ENCODE results near the gene LCN12. TPM values are rescaled to one million over a fixed set of nuclear protein-coding genes. Genes with fewer than 3 reads are reported as not detected.

LCN12 gene
- total RNA-seq, 1 donor from 2014 or later = 20.7 TPM

- intact Hi-C loops (cut with DNase I) = no loop called here
- DNase-seq (ENCODE audit: low spot score) = no peak
Measured at GRCh38 chr9:136925414-136926153, 26.5 kb upstream of the LCN12 start.

DNA sequence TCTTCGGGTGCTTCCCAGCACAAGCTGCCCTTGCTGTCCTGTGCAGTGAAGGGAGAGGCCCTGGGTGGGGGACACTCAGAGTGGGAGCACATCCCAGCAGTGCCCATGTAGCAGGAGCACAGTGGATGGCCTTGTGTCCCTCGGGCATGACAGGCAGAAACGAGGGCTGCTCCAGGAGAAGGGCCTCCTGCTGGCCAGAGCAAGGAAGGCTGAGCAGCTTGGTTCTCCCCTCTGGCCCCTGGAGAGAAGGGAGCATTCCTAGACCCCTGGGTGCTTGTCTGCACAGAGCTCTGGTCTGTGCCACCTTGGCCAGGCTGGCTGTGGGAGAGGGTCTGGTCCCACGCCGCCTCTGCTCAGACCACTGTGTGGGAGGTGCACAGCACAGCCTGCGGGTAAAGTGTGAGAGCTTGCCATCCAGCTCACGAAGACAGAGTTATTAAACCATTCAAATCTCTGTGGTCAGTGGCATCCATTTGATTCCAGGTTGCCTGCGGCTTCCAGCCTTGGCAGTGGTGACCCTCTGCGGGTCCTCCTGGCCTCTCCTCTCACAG lies 25.8 kb upstream of the LCN12 start:
- DNase-seq (ENCODE audit: low spot score) = no peak
- intact Hi-C loops (cut with DNase I) = no loop called here

GRCh38 chr9:136926749-136927148 lies 25.3 kb upstream of the LCN12 start:
- intact Hi-C loops (cut with DNase I) = no loop called here
- no peak for DNase-seq (ENCODE audit: low spot score)

DNA sequence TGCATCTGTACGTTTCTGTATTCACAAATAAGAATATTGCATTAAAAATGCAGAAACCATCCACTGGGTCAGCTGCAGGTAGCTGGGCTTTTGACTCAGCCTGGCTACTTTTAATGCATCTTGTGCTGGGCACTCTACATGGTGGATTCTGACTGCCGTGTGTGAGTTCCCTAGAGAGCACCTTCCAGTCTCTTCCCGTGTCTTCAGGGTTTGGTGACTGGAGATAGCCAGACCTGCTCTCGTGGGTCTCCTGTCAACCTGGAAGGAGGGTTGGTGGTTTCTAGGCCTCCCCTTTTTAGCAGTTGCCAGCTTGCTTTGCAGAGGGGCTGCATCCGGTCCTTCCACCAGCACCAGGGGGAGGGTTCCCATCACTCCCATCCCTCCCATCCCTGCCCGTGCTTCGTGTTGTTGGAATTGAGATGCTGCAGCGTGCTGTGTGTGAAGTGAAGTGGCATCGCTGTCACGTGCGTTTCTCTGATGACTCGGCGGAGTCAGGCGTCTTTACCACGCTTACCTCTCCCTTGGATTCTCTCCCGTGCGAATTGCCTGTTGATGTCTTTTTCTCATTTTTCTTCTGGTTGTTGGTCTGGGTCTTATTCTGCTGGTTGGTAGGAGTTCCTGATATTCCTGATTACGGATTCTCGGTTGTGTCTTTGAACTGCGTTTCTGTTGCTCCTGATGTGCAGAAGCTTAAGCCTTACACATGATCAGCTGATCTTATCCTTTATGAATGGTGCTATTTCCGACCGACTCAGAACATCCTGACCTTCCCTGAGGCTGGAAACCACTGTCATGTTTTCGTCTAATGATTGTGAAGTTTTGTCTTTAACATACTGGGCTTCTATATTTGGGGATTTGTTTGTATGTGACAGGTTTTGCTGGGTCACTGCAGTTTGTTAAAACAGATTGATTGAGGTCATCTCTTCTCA lies 24.5 kb upstream of the LCN12 start:
- intact Hi-C loops (cut with DNase I) = loop anchor here (1.0 kb wide), 1 partner anchor 13 kb away; no protein-coding TSS in a partner anchor
- DNase-seq (ENCODE audit: low spot score) = no peak

DNA sequence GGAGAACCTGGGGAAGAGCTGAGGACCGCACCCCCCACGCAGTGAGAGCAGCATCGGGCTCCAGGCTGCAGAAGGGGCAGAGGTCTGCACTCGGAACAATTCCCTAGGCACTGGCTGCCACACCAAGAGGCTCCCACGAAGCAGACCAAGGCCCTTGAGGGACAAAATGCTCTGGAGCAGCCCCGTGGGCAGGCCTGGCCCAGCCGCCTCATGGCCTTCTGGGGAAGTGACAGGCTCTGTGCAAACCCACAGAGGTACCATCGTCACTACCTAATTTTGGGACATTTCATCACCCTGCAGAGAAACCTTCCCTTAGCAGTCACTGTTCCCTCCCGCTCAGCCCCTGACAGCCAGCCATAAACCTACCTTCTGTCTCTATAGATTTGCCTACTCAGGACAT lies 23.5 kb upstream of the LCN12 start:
- no peak for DNase-seq (ENCODE audit: low spot score)
- intact Hi-C loops (cut with DNase I) = loop anchor here (1.0 kb wide), 1 partner anchor 12 kb away; no protein-coding TSS in a partner anchor

DNA sequence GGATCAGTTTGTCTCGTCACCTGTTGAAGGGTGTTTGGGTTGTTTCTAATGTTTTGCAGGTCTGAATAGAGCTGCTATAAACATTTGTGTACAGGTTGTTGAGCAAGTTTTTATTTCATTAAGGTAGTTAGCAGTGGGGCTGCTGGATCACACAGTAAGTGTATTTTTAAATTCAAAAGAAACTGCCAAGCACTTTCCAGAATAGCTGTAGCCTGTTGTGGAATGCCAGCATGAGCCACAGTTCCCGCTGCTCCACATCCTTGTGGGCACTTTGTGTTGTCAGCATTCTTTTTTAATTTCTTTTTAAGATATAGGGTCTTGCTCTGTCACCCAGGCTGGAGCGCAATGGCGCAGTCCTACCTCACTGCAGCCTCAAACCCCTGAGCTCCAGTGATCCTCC lies 22.1 kb upstream of the LCN12 start:
- DNase-seq (ENCODE audit: low spot score) = no peak
- intact Hi-C loops (cut with DNase I) = no loop called here

GRCh38 chr9:136931611-136932130 lies 20.4 kb upstream of the LCN12 start:
- intact Hi-C loops (cut with DNase I) = no loop called here
- no peak for DNase-seq (ENCODE audit: low spot score)

DNA sequence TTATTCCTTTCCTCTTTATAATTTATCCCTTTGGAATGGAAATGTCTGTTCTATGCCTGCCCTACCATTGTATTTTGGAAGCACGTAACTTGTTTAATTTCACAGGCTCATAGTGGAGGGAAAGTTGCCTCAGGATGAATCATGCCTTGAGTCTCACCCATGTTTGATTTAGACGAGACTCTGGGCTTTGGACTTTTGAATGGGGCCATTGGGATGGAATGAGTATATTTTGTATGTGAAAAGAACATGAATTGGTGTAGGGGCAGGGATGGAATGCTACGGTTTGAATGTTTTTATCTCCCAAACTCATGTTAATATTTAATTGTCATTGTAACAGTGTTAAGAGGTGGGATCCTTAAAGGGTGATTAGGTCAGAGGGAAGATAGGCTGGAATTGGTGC lies 17.8 kb upstream of the LCN12 start:
- DNase-seq (ENCODE audit: low spot score) = no peak
- intact Hi-C loops (cut with DNase I) = no loop called here

- intact Hi-C loops (cut with DNase I) = no loop called here
- no peak for DNase-seq (ENCODE audit: low spot score)
Measured at GRCh38 chr9:136935651-136936050, 16.4 kb upstream of the LCN12 start.

DNA sequence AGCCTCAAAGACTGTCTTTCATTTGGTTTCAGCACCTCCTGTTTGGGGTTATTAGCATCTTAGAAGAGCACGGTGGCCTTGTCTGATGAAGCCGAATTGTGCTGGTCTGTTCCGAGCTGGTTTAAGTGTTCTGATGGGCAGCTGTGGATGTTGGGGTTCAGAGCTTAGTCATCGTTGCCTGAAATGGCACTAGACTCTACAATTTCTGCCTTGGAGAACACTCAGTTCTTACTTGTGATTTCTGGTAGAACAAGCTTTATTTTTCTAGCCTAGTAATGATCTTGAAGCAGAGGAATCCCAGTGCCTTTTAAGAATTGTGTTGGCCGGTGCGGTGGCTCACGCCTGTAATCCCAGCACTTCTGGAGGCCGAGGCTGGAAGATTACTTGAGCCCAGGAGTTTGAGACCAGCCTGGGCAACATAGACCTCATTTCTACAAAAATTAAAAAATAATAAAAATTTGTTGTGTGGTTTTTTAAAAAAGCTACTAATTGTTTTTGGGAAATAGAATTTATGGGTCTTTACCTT lies 15.4 kb upstream of the LCN12 start:
- DNase-seq (ENCODE audit: low spot score) = no peak
- intact Hi-C loops (cut with DNase I) = no loop called here

- intact Hi-C loops (cut with DNase I) = no loop called here
- no peak for DNase-seq (ENCODE audit: low spot score)
Measured at GRCh38 chr9:136937186-136938001, 14.7 kb upstream of the LCN12 start.

GRCh38 chr9:136939431-136939995 lies 12.6 kb upstream of the LCN12 start:
- DNase-seq (ENCODE audit: low spot score) = no peak

GRCh38 chr9:136939996-136940525 lies 12.0 kb upstream of the LCN12 start:
- peak; percentile 88 for DNase-seq (ENCODE audit: low spot score)
- intact Hi-C loops (cut with DNase I) = loop anchor here (1.0 to 5.0 kb wide), 3 partner anchors 12 to 91 kb away; partner anchors contain the start of genes PHPT1 and TRAF2

More at GRCh38 chr9:136939431-136939995, 12.6 kb upstream of the LCN12 start:
- intact Hi-C loops (cut with DNase I) = no loop called here

DNA sequence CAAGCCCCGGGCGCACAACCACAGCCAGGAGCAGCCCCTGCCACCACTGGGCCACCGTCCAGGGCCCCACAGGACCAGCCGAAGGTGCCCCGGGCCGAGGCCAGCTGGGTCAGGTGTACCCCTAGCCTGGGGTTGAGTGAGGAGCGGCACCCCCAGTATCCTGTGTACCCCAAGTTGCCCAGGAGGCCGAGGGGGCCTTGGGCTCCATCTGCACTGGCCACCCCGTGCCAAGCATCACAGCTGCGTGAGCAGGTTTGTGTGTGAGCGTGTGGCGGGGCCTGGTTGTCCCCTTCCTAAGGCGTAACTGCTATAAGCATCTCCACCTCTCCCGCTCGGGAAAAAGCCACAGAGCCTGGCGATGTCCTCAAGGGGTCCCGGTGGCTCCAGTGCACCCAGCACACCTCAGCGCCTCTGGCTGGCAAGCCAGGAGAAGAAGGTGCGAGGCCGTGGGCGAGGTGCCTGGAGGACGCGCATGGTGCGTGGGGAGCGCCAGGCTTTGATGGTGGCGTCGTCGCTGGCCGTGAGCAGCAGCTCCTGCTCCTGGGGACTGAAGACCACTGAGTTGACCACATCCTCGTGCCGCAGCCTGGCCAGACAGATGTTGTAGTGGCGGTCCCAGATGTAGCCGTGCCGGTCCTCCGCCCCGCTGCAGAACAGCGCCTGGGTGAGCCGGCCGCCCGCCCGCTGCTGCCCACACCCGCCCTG lies 11.4 kb upstream of the LCN12 start:
- no peak for DNase-seq (ENCODE audit: low spot score)
- intact Hi-C loops (cut with DNase I) = loop anchor here (1.0 to 5.0 kb wide), 3 partner anchors 12 to 92 kb away; partner anchors contain the start of genes PHPT1 and TRAF2

DNA sequence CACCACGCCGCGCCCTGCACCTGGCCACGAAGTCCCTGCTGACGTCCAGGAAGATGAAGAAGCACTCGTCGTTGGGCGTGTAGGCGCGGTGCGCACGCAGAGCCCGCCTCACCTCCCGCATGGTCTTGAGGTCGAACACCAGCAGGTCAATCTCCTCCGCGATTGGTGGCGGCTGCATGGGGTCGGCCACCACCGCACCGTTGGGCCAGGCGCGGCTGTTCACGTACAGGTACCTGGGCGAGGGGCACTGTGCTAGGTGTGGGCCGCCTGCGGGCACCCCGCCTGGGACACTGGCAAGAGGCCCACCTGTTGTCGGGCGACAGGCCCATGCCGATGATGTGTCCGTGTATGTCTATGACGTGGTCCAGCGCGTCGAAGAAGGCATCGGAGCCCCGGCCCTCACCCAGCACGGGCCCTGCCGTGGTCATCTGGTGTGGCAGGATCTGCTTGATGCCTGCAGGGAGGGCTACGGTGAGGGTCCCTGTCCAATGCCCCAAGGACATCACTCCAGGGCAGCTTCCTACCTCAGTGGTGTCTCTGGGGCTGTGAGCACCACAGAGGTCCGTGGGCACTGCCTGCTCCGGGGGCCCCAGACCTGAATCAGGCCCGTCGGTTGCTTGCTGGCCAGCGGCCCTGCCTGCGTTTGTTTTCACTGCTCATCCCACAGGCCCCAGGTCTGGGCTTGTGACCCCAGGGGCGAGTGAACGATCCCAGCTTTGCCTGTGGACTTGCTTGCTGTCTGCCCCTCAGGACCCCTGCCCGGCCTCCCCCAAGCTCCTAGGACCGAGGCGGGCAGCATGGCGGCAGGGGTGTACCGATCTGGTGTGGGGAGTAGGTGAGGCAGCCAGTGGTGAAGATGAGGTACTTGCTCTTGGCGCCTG lies 10.6 kb upstream of the LCN12 start:
- DNase-seq (ENCODE audit: low spot score) = no peak

GRCh38 chr9:136942112-136942880 lies 9.8 kb upstream of the LCN12 start:
- DNase-seq (ENCODE audit: low spot score) = no peak
- intact Hi-C loops (cut with DNase I) = loop anchor here (5.0 kb wide), 1 partner anchor 55 kb away; the partner anchor contains the start of gene TRAF2

More for the DNA sequence above, 10.6 kb upstream of the LCN12 start:
- intact Hi-C loops (cut with DNase I) = loop anchor here (2.0 to 5.0 kb wide), 2 partner anchors 54 to 93 kb away; partner anchors contain the start of genes PHPT1 and TRAF2

All from cardiac septum (tissue), 1 donor.